GM19043 (cell line): ENCODE results near the gene FAM227B.
A peak's percentile ranks its signal among the peaks of the same experiment; 100 is the strongest.
"Not testable (repeated sequence)": the region's sequence is repeated elsewhere in the genome, so short reads cannot be mapped to it uniquely, and the experiment has no call there.

Experiments
- ATAC-seq: cut with Tn5 transposase; IDR thresholded peaks from one replicate; pipeline ENCODE4 v1.9.1; 2021; ENCODE audit warnings: low read depth; ENCODE audit not compliant: unreplicated experiment

FAM227B gene

GRCh38 chr15:49620658-49621368, at the start of gene FAM227B, which contains the start of gene DTWD1:
Gene FAM227B (minus strand): TSS chr15:49620818. CDS start chr15:49615171, 5,647 bp downstream.
Gene DTWD1 (plus strand): TSS chr15:49621048. CDS start chr15:49625168, 4,120 bp downstream.
- peak; percentile 98 for ATAC-seq

GRCh38 chr15:49669288-49669687, 48.7 kb upstream of the FAM227B start:
- no peak for ATAC-seq

GRCh38 chr15:49666486-49666885, 45.9 kb upstream of the FAM227B start:
- ATAC-seq, result not testable (repeated sequence)

GRCh38 chr15:49664716-49665115, 44.1 kb upstream of the FAM227B start:
- ATAC-seq, result no peak

- no peak for ATAC-seq
These were observed 36.1 kb upstream of the FAM227B start for GRCh38 chr15:49656734-49657133.

- no peak for ATAC-seq
These were observed 32.3 kb upstream of the FAM227B start for GRCh38 chr15:49652922-49653321.

- ATAC-seq, result no peak
These were observed 30.1 kb upstream of the FAM227B start for GRCh38 chr15:49650676-49651075.

GRCh38 chr15:49649987-49650386, 29.4 kb upstream of the FAM227B start:
- ATAC-seq, result no peak

GRCh38 chr15:49646891-49647290, 26.3 kb upstream of the FAM227B start:
- ATAC-seq, result no peak

- no peak for ATAC-seq
These were observed 25.3 kb upstream of the FAM227B start for GRCh38 chr15:49645941-49646340.

GRCh38 chr15:49645277-49645676, 24.7 kb upstream of the FAM227B start:
- ATAC-seq, result no peak

- no peak for ATAC-seq
These were observed 23.8 kb upstream of the FAM227B start for GRCh38 chr15:49644364-49644794.

GRCh38 chr15:49637857-49638256, 17.2 kb upstream of the FAM227B start:
- no peak for ATAC-seq

GRCh38 chr15:49628379-49628778, 7.8 kb upstream of the FAM227B start:
- ATAC-seq, result no peak

GRCh38 chr15:49627407-49627877, 6.8 kb upstream of the FAM227B start:
- ATAC-seq, result no peak

- no peak for ATAC-seq
These were observed 4.9 kb upstream of the FAM227B start for GRCh38 chr15:49625460-49626036.

- no peak for ATAC-seq
These were observed 3.4 kb upstream of the FAM227B start for GRCh38 chr15:49624056-49624455.

- no peak for ATAC-seq
These were observed 1.9 kb upstream of the FAM227B start for GRCh38 chr15:49622561-49622960.

GRCh38 chr15:49621887-49622286, 1.3 kb upstream of the FAM227B start:
- ATAC-seq, result no peak

- no peak for ATAC-seq
These were observed 788 bp upstream of the FAM227B start for GRCh38 chr15:49621401-49621811.

GRCh38 chr15:49620199-49620598, 419 bp downstream of the FAM227B start:
- no peak for ATAC-seq

- no peak for ATAC-seq
These were observed 1.4 kb downstream of the FAM227B start for GRCh38 chr15:49619226-49619625.
